ENCODE data around the gene SMKR1.

- TF ChIP-seq POLR2A (IDR thresholded peaks at IDR 0.05; ENCODE audit: low read depth, low read length) (no peak), POLR2AphosphoS5 (IDR thresholded peaks at IDR 0.05; ENCODE audit: low read depth, low read length) (no peak)
Observed at GRCh38 chr7:129497156-129497555, 5.2 kb upstream of the SMKR1 start.

All from GM12892 (cell line).